ENCODE data around the gene EBF4. TPM values are rescaled to one million over a fixed set of nuclear protein-coding genes. Genes with fewer than 3 reads are reported as not detected.

The EBF4 gene
- total and polyA plus RNA-seq, 2 of the 8 experiments (the other 6 are each of a cell fraction or from before 2014, with no cell fraction given) = 1.2 to 2.9 TPM

- Histone ChIP-seq H4K5ac (ENCODE audit: insufficient read length, low read depth, low read length) (no peak overlapping the region), H3K14ac (ENCODE audit: insufficient read length) (no peak overlapping the region), H3K23me2 (ENCODE audit: low read depth, low read length) (peaks cover 7% of the 10 kb centered on the region; the same call in 1 of the 2 replicates), H3K27me3 (replicated peaks in 1 of 4; ENCODE audit: control insufficient read depth in 3 of 4, extremely low read depth in 1 of 4, insufficient read depth in 3 of 4, low read length in 3 of 4) (peaks cover 0 to 2% (median 0%) of the 10 kb centered on the region in 4 experiments; a peak in 2 of 7 replicates), H2BK120ac (replicated peaks; ENCODE audit: low read depth, low read length) (no peak overlapping the region), H4K20me1 (replicated peaks in 1 of 2; ENCODE audit: control insufficient read depth in 1 of 2, insufficient read depth in 2 of 2, low read length in 2 of 2) (peaks cover 0 to 12% of the 10 kb centered on the region in 2 experiments), H3K18ac (ENCODE audit: extremely low read depth, low read length) (no peak overlapping the region), H2AFZ (ENCODE audit: low read length) (no peak overlapping the region), H2BK20ac (ENCODE audit: low read length) (no peak overlapping the region), H3K4me2 (ENCODE audit: insufficient read depth in 1 of 2, low read depth in 2 of 2, low read length in 2 of 2) (no peak overlapping the region), H3K36me3 (ENCODE audit: control insufficient read depth in 2 of 4, insufficient read depth in 4 of 4, low read length in 3 of 4) (peaks cover 11 to 35% (median 20%) of the 10 kb centered on the region in 4 experiments; a peak in 6 of 8 replicates), H3K4ac (replicated peaks; ENCODE audit: insufficient read length, low read depth, low read length) (no peak overlapping the region), H2BK12ac (ENCODE audit: low read depth, low read length) (no peak overlapping the region), H2AK5ac (ENCODE audit: low read depth, low read length) (no peak overlapping the region), H3K27ac (ENCODE audit: low read depth, low read length) (no peak overlapping the region), H3K4me3 (ENCODE audit: extremely low read depth in 1 of 4, insufficient read depth in 2 of 4, low read depth in 3 of 4, low read length in 4 of 4) (no peak overlapping the region), H2BK5ac (ENCODE audit: low read depth, low read length) (no peak overlapping the region), H4K8ac (ENCODE audit: extremely low read depth, insufficient read depth, low read length) (no peak overlapping the region), H3K23ac (ENCODE audit: insufficient read length) (no peak overlapping the region), H3K79me2 (ENCODE audit: control insufficient read depth in 1 of 2, insufficient read depth in 2 of 2, low read length in 2 of 2) (no peaks in the 10 kb centered on the region), H3K9me3 (ENCODE audit: insufficient read depth in 2 of 2, low read depth in 1 of 2, low read length in 1 of 2) (no peaks in the 10 kb centered on the region), H4K91ac (replicated peaks; ENCODE audit: insufficient read length, low read length) (no peak overlapping the region), H3K9ac (replicated peaks in 1 of 4; ENCODE audit: extremely low read depth in 1 of 4, low read depth in 3 of 4, low read length in 3 of 4) (no peak overlapping the region), H3K79me1 (ENCODE audit: low read depth, low read length) (no peaks in the 10 kb centered on the region; the same call in 1 of the 2 replicates), H3K4me1 (replicated peaks in 1 of 4; ENCODE audit: control insufficient read depth in 3 of 4, insufficient read depth in 4 of 4, low read length in 3 of 4) (peaks cover 0 to 13% (median 6%) of the 10 kb centered on the region in 4 experiments; a peak in 6 of 7 replicates), H2BK15ac (ENCODE audit: low read length) (no peak overlapping the region), H3K56ac (replicated peaks; ENCODE audit: insufficient read length, low read depth, low read length) (no peak overlapping the region)
- CTCF ChIA-PET (ENCODE audit: partially characterized antibody) = interaction anchor here (1.2 to 2.1 kb wide), 3 partner anchors 24 to 41 kb away, joined by 4 read pairs; no protein-coding TSS in a partner anchor
- DNase-seq (ENCODE audit: low read depth in 1 of 2, low spot score in 2 of 2) = no peak
- TF ChIP-seq POLR2AphosphoS5 (IDR thresholded peaks at IDR 0.05; ENCODE audit: low read depth, low read length) (0 out of 2 replicates have a peak, but pooled peaks have one; percentile 9), RXRA (IDR thresholded peaks at IDR 0.05; ENCODE audit: insufficient read depth, low read depth, low read length) (no peak)
- WGBS, 2 experiments (ENCODE audit: extremely low coverage in 1 of 2, insufficient coverage in 1 of 2, insufficient read length in 1 of 2, insufficient replicate concordance in 2 of 2, low coverage in 1 of 2, low lambda C conversion rate in 2 of 2, missing lambda C conversion rate in 1 of 2) = 95% methylated on average over 24 of the region's 24 CpGs; no CpG with 5 or more reads in 1 of the 2 experiments
- POLR2A ChIA-PET (ENCODE audit: partially characterized antibody) = interaction anchor here (1.6 kb wide), 1 partner anchor 9 kb away, joined by 4 read pairs; no protein-coding TSS in a partner anchor
- no peak for FAIRE-seq
Measured at GRCh38 chr20:2795451-2795850, 102.9 kb downstream of the EBF4 start.

Measured in H1 (cell line).